H9 (cell line): ENCODE results near the gene KCNJ1. TPM values are rescaled to one million over a fixed set of nuclear protein-coding genes. Genes with fewer than 3 reads are reported as not detected.

Experiments
- DNase-seq: peaks from one replicate; pipeline ENCODE4 v3.0.0-alpha.2; 2017
- H2AFZ ChIP-seq: one replicate; pipeline ENCODE4 v1.6.1; 2013; ENCODE audit warnings: mild to moderate bottlenecking, low read length, control low read depth, moderate library complexity
- H2AK5ac ChIP-seq: 2 replicates; pipeline ENCODE4 v1.6.1; 2013; ENCODE audit warnings: low read length, control low read depth, mixed read lengths; ENCODE audit not compliant: insufficient read length
- H2BK120ac ChIP-seq: one replicate; pipeline ENCODE4 v1.6.1; 2013; ENCODE audit warnings: low read depth, mild to moderate bottlenecking, low read length, control low read depth, inconsistent platforms; ENCODE audit not compliant: poor library complexity, severe bottlenecking
- H2BK12ac ChIP-seq: 2 replicates; pipeline ENCODE4 v1.6.1; 2013; ENCODE audit warnings: low read length, control low read depth, mixed read lengths, low read depth; ENCODE audit not compliant: insufficient read length
- H2BK15ac ChIP-seq: 2 replicates; pipeline ENCODE4 v1.6.1; 2013; ENCODE audit warnings: low read depth, low read length, control low read depth
- H2BK20ac ChIP-seq: one replicate; pipeline ENCODE4 v1.6.1; 2013; ENCODE audit warnings: low read depth, mild to moderate bottlenecking, low read length, control low read depth, inconsistent platforms; ENCODE audit not compliant: poor library complexity, severe bottlenecking
- H2BK5ac ChIP-seq: 2 replicates; pipeline ENCODE4 v1.6.1; 2013; ENCODE audit warnings: low read length, control low read depth, mixed read lengths; ENCODE audit not compliant: insufficient read length
- H3K14ac ChIP-seq: 2 replicates; pipeline ENCODE4 v1.6.1; 2013; ENCODE audit warnings: low read length, control low read depth; ENCODE audit not compliant: insufficient read depth
- H3K18ac ChIP-seq: 2 replicates; pipeline ENCODE4 v1.6.1; 2013; ENCODE audit warnings: low read depth, mild to moderate bottlenecking, mixed read lengths, low read length, control low read depth; ENCODE audit not compliant: insufficient read length
- H3K23ac ChIP-seq: 2 replicates; pipeline ENCODE4 v1.6.1; 2013; ENCODE audit warnings: low read length, control low read depth, mixed read lengths, low read depth; ENCODE audit not compliant: insufficient read length
- H3K23me2 ChIP-seq: 2 replicates; pipeline ENCODE4 v1.6.1; 2013; ENCODE audit warnings: low read depth, mild to moderate bottlenecking, mixed read lengths, low read length, control low read depth; ENCODE audit not compliant: insufficient read length, poor library complexity, severe bottlenecking
- H3K27ac ChIP-seq: 2 replicates; pipeline ENCODE4 v1.5.1; 2013; ENCODE audit warnings: low read length, control low read depth, mixed read lengths, low read depth; ENCODE audit not compliant: insufficient read length
- H3K27me3 ChIP-seq: 2 replicates; pipeline ENCODE4 v1.6.1; 2013; ENCODE audit warnings: low read length, control low read depth, inconsistent platforms; ENCODE audit not compliant: insufficient read depth
- H3K4ac ChIP-seq: 2 replicates; pipeline ENCODE4 v1.6.1; 2013; ENCODE audit warnings: low read depth, mild to moderate bottlenecking, control low read depth, inconsistent platforms, low read length, moderate library complexity
- H3K4me1 ChIP-seq: 2 replicates; pipeline ENCODE4 v1.6.1; 2013; ENCODE audit warnings: low read length, control low read depth, inconsistent platforms; ENCODE audit not compliant: insufficient read depth
- H3K4me2 ChIP-seq: 2 replicates; pipeline ENCODE4 v1.6.1; 2013; ENCODE audit warnings: low read length, control low read depth, mixed read lengths; ENCODE audit not compliant: insufficient read length, insufficient read depth
- H3K56ac ChIP-seq: 2 replicates; pipeline ENCODE4 v1.6.1; 2013; ENCODE audit warnings: low read depth, mild to moderate bottlenecking, mixed read lengths, low read length, control low read depth; ENCODE audit not compliant: insufficient read length
- H3K79me1 ChIP-seq: 2 replicates; pipeline ENCODE4 v1.6.1; 2013; ENCODE audit warnings: low read depth, mild to moderate bottlenecking, moderate library complexity, low read length, control low read depth, inconsistent platforms; ENCODE audit not compliant: insufficient read depth, poor library complexity, severe bottlenecking
- H3K79me2 ChIP-seq: 2 replicates; pipeline ENCODE4 v1.6.1; 2013; ENCODE audit warnings: low read length, control low read depth, inconsistent platforms; ENCODE audit not compliant: insufficient read depth
- H3K9ac ChIP-seq: 2 replicates; pipeline ENCODE4 v1.6.1; 2013; ENCODE audit warnings: low read length, control low read depth, mixed read lengths; ENCODE audit not compliant: insufficient read length; ENCODE audit errors: extremely low read depth
- H3K9me3 ChIP-seq: one replicate; pipeline ENCODE4 v1.6.1; 2013; ENCODE audit warnings: low read depth, low read length, inconsistent platforms; ENCODE audit not compliant: control insufficient read depth
- H3T11ph ChIP-seq: one replicate; pipeline ENCODE4 v1.6.1; 2013; ENCODE audit warnings: mild to moderate bottlenecking, low read length, control low read depth, inconsistent platforms
- H4K20me1 ChIP-seq: one replicate; pipeline ENCODE4 v1.6.1; 2013; ENCODE audit not compliant: control insufficient read depth, insufficient read length, insufficient read depth
- H4K5ac ChIP-seq: 2 replicates; pipeline ENCODE4 v1.6.1; 2013; ENCODE audit warnings: low read depth, mild to moderate bottlenecking, mixed read lengths, low read length, control low read depth; ENCODE audit not compliant: insufficient read length
- H4K8ac ChIP-seq: replicated peaks from 2 replicates; pipeline ENCODE4 v1.6.1; 2013; ENCODE audit warnings: low read length, control low read depth, mixed read lengths, low read depth; ENCODE audit not compliant: insufficient read length
- H4K91ac ChIP-seq: 2 replicates; pipeline ENCODE4 v1.6.1; 2013; ENCODE audit warnings: low read depth, mild to moderate bottlenecking, moderate library complexity, mixed read lengths, low read length, control low read depth; ENCODE audit not compliant: insufficient read length
- H3K27ac Mint-ChIP-seq, 3 experiments: 2 replicates in 2 of 3; 3 replicates in 1 of 3; pipeline ENCODE4 v1.8.0; 2020 to 2021; ENCODE audit warnings: mixed read lengths in 3 of 3, mild to moderate bottlenecking in 1 of 3, moderate library complexity in 1 of 3
- H3K27me3 Mint-ChIP-seq: 2 replicates; pipeline ENCODE4 v1.8.0; 2021; ENCODE audit warnings: low read depth, mild to moderate bottlenecking, moderate library complexity, mixed read lengths
- H3K36me3 Mint-ChIP-seq, 3 experiments: 2 replicates in 2 of 3; 3 replicates in 1 of 3; pipeline ENCODE4 v1.8.0; 2020 to 2021; ENCODE audit warnings: low read depth in 3 of 3, mixed read lengths in 3 of 3; ENCODE audit not compliant: insufficient read depth in 1 of 3
- H3K4me1 Mint-ChIP-seq, 2 experiments: 2 replicates each; pipeline ENCODE4 v1.8.0; 2020; ENCODE audit warnings: mixed read lengths in 2 of 2
- H3K4me3 Mint-ChIP-seq, 2 experiments: 2 replicates in 1 of 2; 3 replicates in 1 of 2; pipeline ENCODE4 v1.8.0; 2020 to 2021; ENCODE audit warnings: mild to moderate bottlenecking in 2 of 2, mixed read lengths in 2 of 2, moderate library complexity in 1 of 2
- H3K9me3 Mint-ChIP-seq, 2 experiments: 2 replicates in 1 of 2; 3 replicates in 1 of 2; pipeline ENCODE4 v1.8.0; 2020; ENCODE audit warnings: mild to moderate bottlenecking in 2 of 2, mixed read lengths in 2 of 2, moderate library complexity in 1 of 2
- WGBS: extraction: QIAGEN DNeasy Blood & Tissue Kit; methylation state at CpG from one replicate; pipeline ENCODE4 v1.1.7; 2013; ENCODE audit warnings: missing lambda C conversion rate, low lambda C conversion rate, mixed read lengths; ENCODE audit not compliant: insufficient read length; ENCODE audit errors: extremely low coverage; 5-methylcytosine and 5-hydroxymethylcytosine counted together
- total RNA-seq: library from RNA; stranded (reverse); gene quantifications from 2 replicates; pipeline ENCODE4 v1.2.1, GENCODE V29; 2021
- TF ChIP-seq, protein P1 (sequence below): fragments of 200-600 bp; sonication (generic); conservative IDR thresholded peaks from 3 replicates; pipeline ENCODE4 v1.8.0; 2021; ENCODE audit warnings: antibody characterized with exemption, mild to moderate bottlenecking

KCNJ1 gene
- total RNA-seq, 1 experiment from 2014 or later = not detected

DNA sequence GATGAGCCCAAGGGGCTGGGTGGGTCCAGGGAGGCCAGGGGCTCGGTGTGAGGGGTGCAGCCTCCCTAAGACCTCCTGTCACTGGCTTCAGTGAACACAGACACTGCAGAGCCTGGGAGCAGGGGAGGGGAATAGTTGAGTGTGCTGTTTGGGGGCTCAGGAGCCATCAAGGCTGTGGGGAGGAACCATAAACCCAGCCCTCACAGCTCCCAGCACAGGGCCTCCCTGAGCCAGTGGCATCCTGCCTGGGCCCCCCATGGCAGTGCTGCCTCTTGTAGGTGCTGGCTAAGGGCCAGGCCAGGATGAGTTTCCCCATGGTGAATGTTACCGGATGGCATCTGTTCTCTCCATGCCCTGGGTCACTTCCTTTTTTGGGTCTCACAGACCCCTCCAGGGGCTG is 49.6 kb upstream of the KCNJ1 start:
- no peak overlapping the region for H3K27ac Mint-ChIP-seq
- no peak overlapping the region for H4K91ac ChIP-seq

More for the DNA sequence above, 49.6 kb upstream of the KCNJ1 start:
- Histone ChIP-seq H3K79me1 (no peaks in the 10 kb centered on the region), H2BK12ac (no peak overlapping the region), H3K79me2 (no peaks in the 10 kb centered on the region), H2AFZ (no peak overlapping the region), H3K9me3 (no peaks in the 10 kb centered on the region), H3K23ac (no peak overlapping the region), H2AK5ac (no peak overlapping the region), H3K9ac (no peak overlapping the region), H3K4me2 (no peak overlapping the region), H3K23me2 (no peaks in the 10 kb centered on the region), H3K14ac (no peak overlapping the region), H4K8ac (no peak overlapping the region), H3K27me3 (no peaks in the 10 kb centered on the region), H2BK20ac (no peak overlapping the region), H3T11ph (no peak overlapping the region), H2BK15ac (no peak overlapping the region), H3K27ac (no peak overlapping the region), H3K4ac (no peak overlapping the region), H3K18ac (no peak overlapping the region), H3K4me1 (no peaks in the 10 kb centered on the region), H2BK5ac (no peak overlapping the region), H4K20me1 (no peaks in the 10 kb centered on the region), H3K56ac (no peak overlapping the region), H4K5ac (no peak overlapping the region), H2BK120ac (no peak overlapping the region)
- TF ChIP-seq, protein P1, sequence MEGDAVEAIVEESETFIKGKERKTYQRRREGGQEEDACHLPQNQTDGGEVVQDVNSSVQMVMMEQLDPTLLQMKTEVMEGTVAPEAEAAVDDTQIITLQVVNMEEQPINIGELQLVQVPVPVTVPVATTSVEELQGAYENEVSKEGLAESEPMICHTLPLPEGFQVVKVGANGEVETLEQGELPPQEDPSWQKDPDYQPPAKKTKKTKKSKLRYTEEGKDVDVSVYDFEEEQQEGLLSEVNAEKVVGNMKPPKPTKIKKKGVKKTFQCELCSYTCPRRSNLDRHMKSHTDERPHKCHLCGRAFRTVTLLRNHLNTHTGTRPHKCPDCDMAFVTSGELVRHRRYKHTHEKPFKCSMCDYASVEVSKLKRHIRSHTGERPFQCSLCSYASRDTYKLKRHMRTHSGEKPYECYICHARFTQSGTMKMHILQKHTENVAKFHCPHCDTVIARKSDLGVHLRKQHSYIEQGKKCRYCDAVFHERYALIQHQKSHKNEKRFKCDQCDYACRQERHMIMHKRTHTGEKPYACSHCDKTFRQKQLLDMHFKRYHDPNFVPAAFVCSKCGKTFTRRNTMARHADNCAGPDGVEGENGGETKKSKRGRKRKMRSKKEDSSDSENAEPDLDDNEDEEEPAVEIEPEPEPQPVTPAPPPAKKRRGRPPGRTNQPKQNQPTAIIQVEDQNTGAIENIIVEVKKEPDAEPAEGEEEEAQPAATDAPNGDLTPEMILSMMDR = no peak
- H3K36me3 Mint-ChIP-seq = 0 out of 7 replicates have a peak, but pooled peaks cover 0 to 1% (median 0%) of the 10 kb centered on the region in 3 experiments
- no CpG with 5 or more reads among the region's 2 CpGs for WGBS
- DNase-seq = no peak
- H3K27me3 Mint-ChIP-seq = peaks cover 66% of the 10 kb centered on the region
- H3K4me1 Mint-ChIP-seq = peaks cover 0 to 3% of the 10 kb centered on the region in 2 experiments; a peak in 1 of 4 replicates
- no peak overlapping the region for H3K4me3 Mint-ChIP-seq
- H3K9me3 Mint-ChIP-seq = peaks cover 0 to 4% of the 10 kb centered on the region in 2 experiments; a peak in 3 of 5 replicates
